HFF-Myc (cell line): Measurements from ENCODE around the gene MAN2A1.

Source experiments
- DNase-seq: peaks from one replicate; pipeline ENCODE4 v3.0.0-alpha.2; 2011; ENCODE audit warnings: low read depth; ENCODE audit errors: extremely low read depth
- H3K4me3 ChIP-seq: replicated peaks from 2 replicates; pipeline ENCODE4 v1.5.1; 2011; ENCODE audit warnings: low read depth, mild to moderate bottlenecking, control low read depth, low read length
- CTCF ChIP-seq: IDR thresholded peaks from 2 replicates; pipeline ENCODE4 v1.5.1; 2012; ENCODE audit warnings: mild to moderate bottlenecking, low read depth, low read length, control low read depth; ENCODE audit errors: missing control alignments

Gene MAN2A1

GRCh38 chr5:109704282-109704952 lies 14.7 kb downstream of the MAN2A1 start:
- DNase-seq: no peak
- H3K4me3 ChIP-seq: no peak overlapping the region
- no peak for TF ChIP-seq CTCF

- no peak for DNase-seq
Observed at GRCh38 chr5:109705596-109705995, 15.9 kb downstream of the MAN2A1 start.

GRCh38 chr5:109706095-109706494 lies 16.4 kb downstream of the MAN2A1 start:
- TF ChIP-seq CTCF: no peak
- DNase-seq: no peak

More at GRCh38 chr5:109705596-109705995, 15.9 kb downstream of the MAN2A1 start:
- no peak for TF ChIP-seq CTCF
- H3K4me3 ChIP-seq: no peak overlapping the region

GRCh38 chr5:109707531-109707930 lies 17.8 kb downstream of the MAN2A1 start:
- DNase-seq: no peak
- no peak for TF ChIP-seq CTCF

More at GRCh38 chr5:109706095-109706494, 16.4 kb downstream of the MAN2A1 start:
- no peak overlapping the region for H3K4me3 ChIP-seq

GRCh38 chr5:109708813-109709212 lies 19.1 kb downstream of the MAN2A1 start:
- no peak for TF ChIP-seq CTCF
- no peak overlapping the region for H3K4me3 ChIP-seq
- no peak for DNase-seq

More at GRCh38 chr5:109707531-109707930, 17.8 kb downstream of the MAN2A1 start:
- H3K4me3 ChIP-seq: no peak overlapping the region

- no peak for TF ChIP-seq CTCF
- DNase-seq: no peak
- H3K4me3 ChIP-seq: no peak overlapping the region
Observed at GRCh38 chr5:109709225-109709624, 19.5 kb downstream of the MAN2A1 start.

- DNase-seq: no peak
- no peak overlapping the region for H3K4me3 ChIP-seq
- TF ChIP-seq CTCF: no peak
Observed at GRCh38 chr5:109711673-109712072, 21.9 kb downstream of the MAN2A1 start.
